Left lung (tissue), 10 donors: ENCODE results near the gene PLEKHA1. TPM values are rescaled to one million over a fixed set of nuclear protein-coding genes. Genes with fewer than 3 reads are reported as not detected.

Experiments used
- ATAC-seq: fragments of 200-7000 bp; cut with Tn5 transposase; one replicate; pipeline ENCODE4 v1.9.1; 2020; ENCODE audit warnings: moderate library complexity
- DNase-seq, 4 donors: peaks; one replicate each; pipeline ENCODE4 v3.0.0-alpha.2; 2013 to 2020
- H3K27ac ChIP-seq, 2 donors: fragments of 200-600 bp; sonication (generic) in 1 of 2; one replicate each; pipeline versions ENCODE4 v1.5.0 to v1.8.0; 2020 to 2021
- H3K27me3 ChIP-seq, 2 donors: fragments of 200-600 bp; sonication (generic) in 1 of 2; one replicate each; pipeline versions ENCODE4 v1.5.0 to v1.8.0; 2020 to 2021
- H3K36me3 ChIP-seq, 2 donors: fragments of 200-600 bp; sonication (generic) in 1 of 2; one replicate each; pipeline versions ENCODE4 v1.5.0 to v1.8.0; 2020 to 2021
- H3K4me1 ChIP-seq, 2 donors: fragments of 200-600 bp; one replicate each; pipeline ENCODE4 v1.8.0; 2021
- H3K4me3 ChIP-seq, 2 donors: fragments of 200-600 bp; sonication (generic) in 1 of 2; one replicate each; pipeline versions ENCODE4 v1.5.0 to v1.8.0; 2020 to 2021; ENCODE audit warnings: mild to moderate bottlenecking in 1 of 2
- H3K9me3 ChIP-seq, 2 donors: fragments of 200-600 bp; sonication (generic) in 1 of 2; one replicate each; pipeline versions ENCODE4 v1.5.0 to v1.8.0; 2020 to 2021
- CTCF ChIP-seq, 2 donors: fragments of 200-600 bp; sonication (generic) in 1 of 2; IDR thresholded peaks; one replicate each; pipeline versions ENCODE4 v1.5.0 to v1.8.0; 2021; ENCODE audit warnings: antibody characterized with exemption in 2 of 2
- intact Hi-C, 2 donors: fragments of 100-400 bp; cut with DNase I; formaldehyde crosslinking; loops; one replicate each; pipeline versions ENCODE4 v1.11.2 to v1.14.2; 2022
- polyA plus RNA-seq, 6 donors: library from polyadenylated mRNA; unstranded; fragments of 120-200 nt; gene quantifications; one replicate each; pipeline ENCODE4 v1.2.1, GENCODE V29; 2013; ENCODE audit not compliant: insufficient read length in 6 of 6
- total RNA-seq, 2 donors: library from RNA; stranded (reverse); fragmentation: NEBNext Ultra II Directional; extraction: Animal tissue kit (Norgen Biotek cat#: 25700); gene quantifications; one replicate each; pipeline ENCODE4 v1.2.1, GENCODE V29; 2021
- donor health status: DM: no; HTN: yes; CAD: no.
- donor health status: DM: no; HTN: no; CAD: no.

Gene PLEKHA1
- total and polyA plus RNA-seq, 8 donors: 40.5 to 57.9 (median 43.4) TPM

GRCh38 chr10:122327237-122328206, 47.0 kb upstream of the PLEKHA1 start:
- no peak overlapping the region for H3K27ac ChIP-seq
- H3K27me3 ChIP-seq: peaks cover 0 to 10% of the 10 kb centered on the region in 2 donors
- no peaks in the 10 kb centered on the region for H3K36me3 ChIP-seq
- no peak for TF ChIP-seq CTCF (IDR thresholded peaks at IDR 0.05)
- H3K4me3 ChIP-seq: no peak overlapping the region
- no peaks in the 10 kb centered on the region for H3K4me1 ChIP-seq
- ATAC-seq: no peak
- intact Hi-C loops: no loop called here
- no peak for DNase-seq
- no peaks in the 10 kb centered on the region for H3K9me3 ChIP-seq

- ATAC-seq (no peak), DNase-seq (no peak)
- TF ChIP-seq CTCF (IDR thresholded peaks at IDR 0.05): no peak
- no peaks in the 10 kb centered on the region for H3K9me3 ChIP-seq
- H3K27ac ChIP-seq: no peak overlapping the region
- H3K36me3 ChIP-seq: no peaks in the 10 kb centered on the region
- no peak overlapping the region for H3K4me3 ChIP-seq
- H3K4me1 ChIP-seq: no peaks in the 10 kb centered on the region
- intact Hi-C loops: no loop called here
- peaks cover 0 to 10% of the 10 kb centered on the region in 2 donors for H3K27me3 ChIP-seq
Observed at GRCh38 chr10:122328676-122329075, 45.8 kb upstream of the PLEKHA1 start.

- Histone ChIP-seq H3K36me3 (no peaks in the 10 kb centered on the region), H3K9me3 (no peaks in the 10 kb centered on the region), H3K27me3 (peaks cover 0 to 10% of the 10 kb centered on the region in 2 donors), H3K4me3 (no peak overlapping the region), H3K4me1 (no peaks in the 10 kb centered on the region), H3K27ac (no peak overlapping the region)
- ATAC-seq (no peak), DNase-seq (no peak)
- no peak for TF ChIP-seq CTCF (IDR thresholded peaks at IDR 0.05)
- intact Hi-C loops: no loop called here
Observed at GRCh38 chr10:122329416-122329815, 45.1 kb upstream of the PLEKHA1 start.

GRCh38 chr10:122331100-122331499, 43.4 kb upstream of the PLEKHA1 start:
- Histone ChIP-seq H3K9me3 (no peaks in the 10 kb centered on the region), H3K4me3 (no peak overlapping the region), H3K36me3 (no peaks in the 10 kb centered on the region), H3K4me1 (no peaks in the 10 kb centered on the region), H3K27me3 (peaks cover 0 to 10% of the 10 kb centered on the region in 2 donors), H3K27ac (no peak overlapping the region)
- DNase-seq (no peak), ATAC-seq (no peak)
- intact Hi-C loops: no loop called here
- no peak for TF ChIP-seq CTCF (IDR thresholded peaks at IDR 0.05)

- intact Hi-C loops: no loop called here
- no peak overlapping the region for H3K27ac ChIP-seq
- no peaks in the 10 kb centered on the region for H3K36me3 ChIP-seq
- TF ChIP-seq CTCF (IDR thresholded peaks at IDR 0.05): no peak
- H3K9me3 ChIP-seq: no peaks in the 10 kb centered on the region
- no peak overlapping the region for H3K4me3 ChIP-seq
- H3K27me3 ChIP-seq: peaks cover 0 to 10% of the 10 kb centered on the region in 2 donors
- no peaks in the 10 kb centered on the region for H3K4me1 ChIP-seq
- ATAC-seq (peak; percentile 73), DNase-seq (no peak)
Observed at GRCh38 chr10:122331615-122332446, 42.7 kb upstream of the PLEKHA1 start.
